ENCODE measurements around the gene RHCE. TPM values are rescaled to one million over a fixed set of nuclear protein-coding genes. Genes with fewer than 3 reads are reported as not detected.

RHCE gene
- total RNA-seq, 1 experiment from 2014 or later = not detected

DNA sequence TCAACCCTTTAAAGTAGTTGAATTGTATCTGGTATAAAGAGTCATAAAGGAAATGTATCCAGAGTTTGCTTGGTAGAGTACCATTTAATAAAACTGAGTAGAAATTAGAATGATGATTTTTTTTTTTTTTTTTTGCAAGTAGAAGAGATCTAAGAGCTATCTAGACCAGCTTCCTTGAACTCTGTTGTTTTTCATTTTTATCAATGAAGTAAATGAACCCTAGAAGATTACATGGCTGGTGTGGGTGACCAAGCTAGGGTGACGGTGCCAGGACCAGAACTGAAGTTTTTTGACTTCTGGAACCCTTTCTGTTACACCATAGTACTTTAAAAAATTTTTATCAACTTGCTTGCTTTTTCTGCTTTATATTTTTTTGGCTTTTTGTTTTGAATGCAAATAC lies 47.0 kb upstream of the RHCE start:
- BruUV-seq (replicated peaks) = no TSS peak
- CTCF ChIA-PET = no interaction called here
- Histone ChIP-seq H3K9me3 (ENCODE audit: control insufficient read depth, insufficient read depth, low read depth, low read length) (no peaks in the 10 kb centered on the region), H3K36me3 (ENCODE audit: control insufficient read depth, insufficient read depth, low read length) (no peaks in the 10 kb centered on the region), H3K27me3 (ENCODE audit: control insufficient read depth, insufficient read depth, low read length) (no peaks in the 10 kb centered on the region), H3K27ac (ENCODE audit: low read length) (no peak overlapping the region), H3K4me1 (ENCODE audit: control insufficient read depth, insufficient read depth, low read length) (no peaks in the 10 kb centered on the region), H3K4me3 (ENCODE audit: low read depth in 2 of 2, low read length in 2 of 2) (no peak overlapping the region)
- in situ Hi-C loops (cut with HindIII; ENCODE audit: low pct_unique_long_range_greater_than_20kb, low sequenced_read_pairs) = no loop called here
- ATAC-seq = no peak
- intact Hi-C loops (cut with micrococcal nuclease; ENCODE audit: unreplicated experiment) = no loop called here
- TF ChIP-seq, protein P1, sequence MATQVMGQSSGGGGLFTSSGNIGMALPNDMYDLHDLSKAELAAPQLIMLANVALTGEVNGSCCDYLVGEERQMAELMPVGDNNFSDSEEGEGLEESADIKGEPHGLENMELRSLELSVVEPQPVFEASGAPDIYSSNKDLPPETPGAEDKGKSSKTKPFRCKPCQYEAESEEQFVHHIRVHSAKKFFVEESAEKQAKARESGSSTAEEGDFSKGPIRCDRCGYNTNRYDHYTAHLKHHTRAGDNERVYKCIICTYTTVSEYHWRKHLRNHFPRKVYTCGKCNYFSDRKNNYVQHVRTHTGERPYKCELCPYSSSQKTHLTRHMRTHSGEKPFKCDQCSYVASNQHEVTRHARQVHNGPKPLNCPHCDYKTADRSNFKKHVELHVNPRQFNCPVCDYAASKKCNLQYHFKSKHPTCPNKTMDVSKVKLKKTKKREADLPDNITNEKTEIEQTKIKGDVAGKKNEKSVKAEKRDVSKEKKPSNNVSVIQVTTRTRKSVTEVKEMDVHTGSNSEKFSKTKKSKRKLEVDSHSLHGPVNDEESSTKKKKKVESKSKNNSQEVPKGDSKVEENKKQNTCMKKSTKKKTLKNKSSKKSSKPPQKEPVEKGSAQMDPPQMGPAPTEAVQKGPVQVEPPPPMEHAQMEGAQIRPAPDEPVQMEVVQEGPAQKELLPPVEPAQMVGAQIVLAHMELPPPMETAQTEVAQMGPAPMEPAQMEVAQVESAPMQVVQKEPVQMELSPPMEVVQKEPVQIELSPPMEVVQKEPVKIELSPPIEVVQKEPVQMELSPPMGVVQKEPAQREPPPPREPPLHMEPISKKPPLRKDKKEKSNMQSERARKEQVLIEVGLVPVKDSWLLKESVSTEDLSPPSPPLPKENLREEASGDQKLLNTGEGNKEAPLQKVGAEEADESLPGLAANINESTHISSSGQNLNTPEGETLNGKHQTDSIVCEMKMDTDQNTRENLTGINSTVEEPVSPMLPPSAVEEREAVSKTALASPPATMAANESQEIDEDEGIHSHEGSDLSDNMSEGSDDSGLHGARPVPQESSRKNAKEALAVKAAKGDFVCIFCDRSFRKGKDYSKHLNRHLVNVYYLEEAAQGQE (IDR thresholded peaks at IDR 0.05; ENCODE audit: insufficient read depth in 1 of 2, low read depth in 2 of 2, low read length in 1 of 2) = no peak
- DNase-seq (ENCODE audit: low read depth, low spot score) = no peak
- POLR2A ChIA-PET = no interaction called here

DNA sequence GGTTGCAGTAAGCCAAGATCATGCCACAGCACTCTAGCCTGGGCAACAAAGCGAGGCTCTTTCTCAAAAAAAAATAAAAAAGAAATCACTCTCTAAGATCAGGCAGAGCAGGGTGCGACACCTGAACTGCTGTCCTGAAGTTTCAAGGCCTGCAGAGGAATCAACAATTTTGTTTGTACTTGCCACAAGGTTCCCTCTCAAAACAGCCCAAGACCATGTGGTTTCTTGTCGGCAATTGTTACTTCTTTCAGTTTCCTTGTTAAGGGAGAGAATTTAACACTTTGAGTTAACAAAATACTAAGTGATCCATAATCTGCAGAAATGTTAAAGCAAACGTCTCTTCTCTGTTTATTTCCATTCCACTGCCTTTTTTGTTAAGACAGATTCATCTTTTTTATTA lies 46.6 kb upstream of the RHCE start:
- intact Hi-C loops (cut with micrococcal nuclease; ENCODE audit: unreplicated experiment) (no loop called here), in situ Hi-C loops (cut with HindIII; ENCODE audit: low pct_unique_long_range_greater_than_20kb, low sequenced_read_pairs) (no loop called here)
- DNase-seq (ENCODE audit: low read depth, low spot score) (no peak), ATAC-seq (no peak)
- H3K36me3 ChIP-seq (ENCODE audit: control insufficient read depth, insufficient read depth, low read length) = no peaks in the 10 kb centered on the region
- no peaks in the 10 kb centered on the region for H3K4me1 ChIP-seq (ENCODE audit: control insufficient read depth, insufficient read depth, low read length)
- no TSS peak for BruUV-seq (replicated peaks)
- TF ChIP-seq SIN3A (IDR thresholded peaks at IDR 0.05; ENCODE audit: borderline replicate concordance, insufficient read depth, low read depth, low read length) (no peak), POLR2AphosphoS5 (IDR thresholded peaks at IDR 0.05; ENCODE audit: low read depth, low read length) (no peak)
- H3K4me3 ChIP-seq (ENCODE audit: low read depth in 2 of 2, low read length in 2 of 2) = no peak overlapping the region
- H3K9me3 ChIP-seq (ENCODE audit: control insufficient read depth, insufficient read depth, low read depth, low read length) = no peaks in the 10 kb centered on the region
- H3K27me3 ChIP-seq (ENCODE audit: control insufficient read depth, insufficient read depth, low read length) = no peaks in the 10 kb centered on the region
- ChIA-PET CTCF (no interaction called here), POLR2A (no interaction called here)
- no peak overlapping the region for H3K27ac ChIP-seq (ENCODE audit: low read length)

DNA sequence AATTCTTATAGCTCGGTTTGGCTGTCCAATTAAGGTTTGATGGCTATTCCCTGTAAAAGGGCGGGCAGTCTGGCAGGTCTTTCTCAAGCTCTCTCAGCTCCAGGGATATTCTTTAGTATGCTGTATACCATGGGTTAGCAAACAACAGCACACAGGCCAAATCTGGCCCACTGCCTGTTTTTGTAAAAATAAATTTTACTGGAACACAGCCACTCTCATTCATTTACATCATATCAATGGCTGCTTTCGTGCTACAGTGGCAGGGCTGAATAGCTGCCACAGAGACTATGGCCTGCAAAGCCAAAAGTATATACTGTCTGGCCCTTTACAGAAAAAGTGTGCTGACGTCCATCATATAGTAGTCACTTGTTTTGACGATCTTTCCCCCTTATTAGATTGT lies 42.1 kb upstream of the RHCE start:
- in situ Hi-C loops (cut with HindIII; ENCODE audit: low pct_unique_long_range_greater_than_20kb, low sequenced_read_pairs) = no loop called here
- DNase-seq (ENCODE audit: low read depth, low spot score) (no peak), ATAC-seq (no peak)
- POLR2A ChIA-PET = no interaction called here
- Histone ChIP-seq H3K36me3 (ENCODE audit: control insufficient read depth, insufficient read depth, low read length) (no peaks in the 10 kb centered on the region), H3K27ac (ENCODE audit: low read length) (no peak overlapping the region), H3K27me3 (ENCODE audit: control insufficient read depth, insufficient read depth, low read length) (no peaks in the 10 kb centered on the region), H3K4me3 (ENCODE audit: low read depth in 2 of 2, low read length in 2 of 2) (no peak overlapping the region), H3K4me1 (ENCODE audit: control insufficient read depth, insufficient read depth, low read length) (no peaks in the 10 kb centered on the region), H3K9me3 (ENCODE audit: control insufficient read depth, insufficient read depth, low read depth, low read length) (no peaks in the 10 kb centered on the region)
- TF ChIP-seq, protein P1 (IDR thresholded peaks at IDR 0.05; ENCODE audit: insufficient read depth in 1 of 2, low read depth in 2 of 2, low read length in 1 of 2) = no peak
- no TSS peak for BruUV-seq (replicated peaks)
- intact Hi-C loops (cut with micrococcal nuclease; ENCODE audit: unreplicated experiment) = no loop called here
- CTCF ChIA-PET = no interaction called here

Measured in Panc1 (cell line).